Astrocyte of the spinal cord (primary cell): ENCODE data around the gene S100A2.
"Not testable (repeated sequence)": the region's sequence is repeated elsewhere in the genome, so short reads cannot be mapped to it uniquely, and the experiment has no call there.

Experiments used
- DNase-seq: peaks from one replicate; pipeline ENCODE4 v3.0.0; 2011; ENCODE audit warnings: low read depth, low spot score
- H3K4me3 ChIP-seq: 2 replicates; pipeline ENCODE4 v1.5.1; 2011; ENCODE audit warnings: low read depth, mild to moderate bottlenecking, low read length, moderate library complexity
- CTCF ChIP-seq: IDR thresholded peaks from 2 replicates; pipeline ENCODE4 v1.5.1; 2012; ENCODE audit warnings: low read depth, mild to moderate bottlenecking, low read length, inconsistent platforms
- in situ Hi-C: cut with HindIII; loops from 2 replicates; pipeline ENCODE4 v1.10.0; 2017; ENCODE audit warnings: low sequenced_read_pairs

Gene S100A2

GRCh38 chr1:153597206-153597605 lies 31.6 kb upstream of the S100A2 start:
- DNase-seq: peak; percentile 32
- TF ChIP-seq CTCF: no peak
- H3K4me3 ChIP-seq: no peak overlapping the region
- in situ Hi-C loops: no loop called here

GRCh38 chr1:153592748-153593147 lies 27.1 kb upstream of the S100A2 start:
- in situ Hi-C loops: no loop called here
- DNase-seq: no peak
- no peak overlapping the region for H3K4me3 ChIP-seq
- no peak for TF ChIP-seq CTCF

- no peak for TF ChIP-seq CTCF
- no peak for DNase-seq
- H3K4me3 ChIP-seq: no peak overlapping the region
- in situ Hi-C loops: no loop called here
Observed at GRCh38 chr1:153588482-153588881, 22.8 kb upstream of the S100A2 start.

- DNase-seq, H3K4me3 ChIP-seq, in situ Hi-C loops: not testable (repeated sequence)
Observed at GRCh38 chr1:153588033-153588432, 22.4 kb upstream of the S100A2 start.

GRCh38 chr1:153587314-153587713 lies 21.7 kb upstream of the S100A2 start:
- in situ Hi-C loops: no loop called here
- TF ChIP-seq CTCF: no peak
- no peak for DNase-seq
- H3K4me3 ChIP-seq: no peak overlapping the region

DNA sequence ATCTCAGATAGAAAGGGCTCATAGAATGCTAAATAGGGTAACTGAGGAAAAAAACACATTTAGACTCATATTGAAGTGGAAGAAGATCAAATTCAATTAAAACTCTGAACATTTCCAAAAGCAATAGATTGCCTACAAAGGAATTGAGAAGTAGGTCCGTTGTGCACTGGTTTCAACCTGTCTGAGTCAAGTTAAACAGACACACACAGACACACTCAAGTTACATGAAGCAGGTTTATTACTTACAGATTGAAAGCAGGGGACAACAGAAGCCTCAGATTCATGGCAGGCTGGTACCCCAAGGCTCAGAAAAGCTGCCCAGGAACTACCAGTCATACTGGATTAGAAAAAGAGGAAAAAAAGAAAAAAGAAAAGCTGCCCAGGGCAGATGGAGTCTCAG lies 20.7 kb upstream of the S100A2 start:
- no peak overlapping the region for H3K4me3 ChIP-seq
- DNase-seq: no peak
- TF ChIP-seq CTCF: no peak
- in situ Hi-C loops: no loop called here

DNA sequence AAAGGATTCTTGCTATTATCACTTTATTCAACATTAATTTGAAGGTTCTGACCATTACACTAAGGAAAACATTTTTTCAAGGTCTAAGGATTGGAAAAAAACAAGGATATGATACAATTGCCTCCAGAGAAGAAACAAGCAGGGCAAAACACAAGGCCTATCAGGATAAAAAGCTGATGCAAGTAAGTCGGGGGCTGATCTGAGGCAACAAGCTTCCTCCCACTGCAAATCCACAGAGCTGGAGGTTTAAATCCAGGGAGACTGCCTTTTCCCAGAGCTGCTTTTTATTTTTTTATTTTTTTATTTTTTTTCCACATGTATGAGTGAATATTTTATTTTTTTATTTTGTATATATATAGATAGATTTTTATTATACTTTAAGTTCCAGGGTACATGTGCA lies 19.4 kb upstream of the S100A2 start:
- no peak overlapping the region for H3K4me3 ChIP-seq
- no peak for DNase-seq
- in situ Hi-C loops: no loop called here
- no peak for TF ChIP-seq CTCF
